Mesenchymal stem cell (in vitro differentiated cells and primary cell): Measurements from ENCODE around the gene FRMD4A.

Experiments
- DNase-seq: peaks from one replicate; pipeline ENCODE4 v3.0.0-alpha.2; 2013
- H2AFZ ChIP-seq: one replicate; pipeline ENCODE4 v1.6.1; 2013; ENCODE audit warnings: low read depth, mild to moderate bottlenecking, control low read depth, inconsistent platforms, low read length, moderate library complexity
- H2AK5ac ChIP-seq: 2 replicates; pipeline ENCODE4 v1.6.1; 2013; ENCODE audit warnings: low read length, moderate library complexity, mild to moderate bottlenecking, inconsistent platforms; ENCODE audit not compliant: severe bottlenecking
- H2BK120ac ChIP-seq: one replicate; pipeline ENCODE4 v1.6.1; 2013; ENCODE audit warnings: low read depth, mild to moderate bottlenecking, inconsistent platforms, low read length, moderate library complexity
- H2BK12ac ChIP-seq, 2 experiments: one replicate each; pipeline ENCODE4 v1.6.1; 2013; ENCODE audit warnings: inconsistent platforms in 2 of 2, low read length in 2 of 2, mild to moderate bottlenecking in 2 of 2, moderate library complexity in 2 of 2, control low read depth in 1 of 2
- H2BK15ac ChIP-seq: one replicate; pipeline ENCODE4 v1.6.1; 2013; ENCODE audit warnings: mild to moderate bottlenecking, low read depth, inconsistent platforms; ENCODE audit not compliant: poor library complexity, severe bottlenecking
- H2BK5ac ChIP-seq: 2 replicates; pipeline ENCODE4 v1.6.1; 2013; ENCODE audit warnings: low read depth, mild to moderate bottlenecking, low read length, control low read depth, inconsistent platforms; ENCODE audit not compliant: poor library complexity, severe bottlenecking
- H3K14ac ChIP-seq, 2 experiments: one replicate each; pipeline ENCODE4 v1.6.1; 2013; ENCODE audit warnings: inconsistent platforms in 2 of 2, low read length in 2 of 2, control low read depth in 1 of 2, mild to moderate bottlenecking in 1 of 2, moderate library complexity in 1 of 2
- H3K18ac ChIP-seq, 2 experiments: one replicate each; pipeline ENCODE4 v1.6.1; 2013; ENCODE audit warnings: inconsistent platforms in 2 of 2, low read length in 2 of 2, control low read depth in 1 of 2, low read depth in 1 of 2, mild to moderate bottlenecking in 1 of 2
- H3K23ac ChIP-seq, 2 experiments: one replicate each; pipeline ENCODE4 v1.6.1; 2013; ENCODE audit warnings: inconsistent platforms in 2 of 2, low read length in 2 of 2, mild to moderate bottlenecking in 2 of 2, moderate library complexity in 2 of 2, control low read depth in 1 of 2
- H3K27ac ChIP-seq: 2 replicates; pipeline ENCODE4 v1.5.1; 2013; ENCODE audit warnings: mild to moderate bottlenecking, moderate library complexity, low read length, control low read depth, inconsistent platforms; ENCODE audit not compliant: poor library complexity, severe bottlenecking
- H3K27me3 ChIP-seq, 2 experiments: 2 replicates each; pipeline versions ENCODE4 v1.6.1 to v1.7.0; 2013; ENCODE audit warnings: low read length in 2 of 2, mild to moderate bottlenecking in 2 of 2, moderate library complexity in 2 of 2, control low read depth in 1 of 2, inconsistent platforms in 1 of 2; ENCODE audit not compliant: control insufficient read depth in 1 of 2, insufficient read depth in 1 of 2
- H3K36me3 ChIP-seq, 2 experiments: 2 replicates each; pipeline versions ENCODE4 v1.6.1 to v1.7.0; 2013; ENCODE audit warnings: low read length in 2 of 2, control low read depth in 1 of 2, inconsistent platforms in 1 of 2, low read depth in 1 of 2, mild to moderate bottlenecking in 1 of 2; ENCODE audit not compliant: insufficient read depth in 2 of 2, control insufficient read depth in 1 of 2
- H3K4ac ChIP-seq, 2 experiments: one replicate each; pipeline ENCODE4 v1.6.1; 2013; ENCODE audit warnings: inconsistent platforms in 2 of 2, low read length in 2 of 2, mild to moderate bottlenecking in 2 of 2, moderate library complexity in 2 of 2, control low read depth in 1 of 2, low read depth in 1 of 2
- H3K4me1 ChIP-seq: 2 replicates; pipeline ENCODE4 v1.6.1; 2013; ENCODE audit warnings: low read depth, low read length, control low read depth; ENCODE audit not compliant: control insufficient read depth, insufficient read depth
- H3K4me2 ChIP-seq: 2 replicates; pipeline ENCODE4 v1.6.1; 2013; ENCODE audit warnings: low read length, mild to moderate bottlenecking, inconsistent platforms; ENCODE audit not compliant: poor library complexity, severe bottlenecking
- H3K4me3 ChIP-seq, 2 experiments: 2 replicates each; pipeline versions ENCODE4 v1.5.1 to v1.7.0; 2013; ENCODE audit warnings: low read length in 2 of 2, mild to moderate bottlenecking in 2 of 2, control low read depth in 1 of 2, low read depth in 1 of 2; ENCODE audit not compliant: insufficient read depth in 1 of 2
- H3K79me1 ChIP-seq: replicated peaks from 2 replicates; pipeline ENCODE4 v1.6.1; 2013; ENCODE audit warnings: mild to moderate bottlenecking, control low read depth, low read length, inconsistent platforms; ENCODE audit not compliant: poor library complexity, severe bottlenecking
- H3K9ac ChIP-seq: 2 replicates; pipeline ENCODE4 v1.7.0; 2013; ENCODE audit warnings: mild to moderate bottlenecking, low read length, moderate library complexity
- H3K9me3 ChIP-seq: 2 replicates; pipeline ENCODE4 v1.7.0; 2013; ENCODE audit warnings: mild to moderate bottlenecking, low read length; ENCODE audit not compliant: control insufficient read depth
- H4K8ac ChIP-seq: one replicate; pipeline ENCODE4 v1.6.1; 2013; ENCODE audit warnings: inconsistent platforms, mild to moderate bottlenecking, low read length, moderate library complexity
- H4K91ac ChIP-seq: one replicate; pipeline ENCODE4 v1.6.1; 2013; ENCODE audit warnings: mild to moderate bottlenecking, low read length, inconsistent platforms
- WGBS: methylation state at CpG from one replicate; pipeline ENCODE4 v1.1.7; 2013; ENCODE audit warnings: mixed read lengths; 5-methylcytosine and 5-hydroxymethylcytosine counted together

Gene FRMD4A

GRCh38 chr10:14003517-14004184, 327.1 kb downstream of the FRMD4A start:
- WGBS, result 88% methylated on average over 8 of the region's 9 CpGs
- H4K91ac ChIP-seq, result no peak overlapping the region
- H2BK120ac ChIP-seq, result no peak overlapping the region
- peaks cover 8% of the 10 kb centered on the region for H3K79me1 ChIP-seq
- H3K4me3 ChIP-seq, result no peak overlapping the region
- H3K9ac ChIP-seq, result no peak overlapping the region
- H3K23ac ChIP-seq, result no peak overlapping the region
- H3K18ac ChIP-seq, result no peak overlapping the region
- H3K14ac ChIP-seq, result no peak overlapping the region
- H2BK12ac ChIP-seq, result no peak overlapping the region
- H3K27me3 ChIP-seq, result no peaks in the 10 kb centered on the region
- H4K8ac ChIP-seq, result no peak overlapping the region
- peaks cover 2% of the 10 kb centered on the region for H3K4me1 ChIP-seq
- no peak overlapping the region for H3K4me2 ChIP-seq
- H3K4ac ChIP-seq, result no peak overlapping the region
- no peak for DNase-seq
- H3K27ac ChIP-seq, result no peak overlapping the region
- no peak overlapping the region for H2AK5ac ChIP-seq
- no peaks in the 10 kb centered on the region for H3K9me3 ChIP-seq
- no peak overlapping the region for H2BK15ac ChIP-seq
- peaks cover 0 to 8% of the 10 kb centered on the region in 2 experiments for H3K36me3 ChIP-seq
- H2AFZ ChIP-seq, result no peak overlapping the region
- no peak overlapping the region for H2BK5ac ChIP-seq

GRCh38 chr10:14001298-14002040, 329.3 kb downstream of the FRMD4A start:
- Histone ChIP-seq H2BK15ac (no peak overlapping the region), H2AK5ac (no peak overlapping the region), H4K8ac (no peak overlapping the region), H3K4me3 (no peak overlapping the region), H2BK12ac (no peak overlapping the region), H3K79me1 (peaks cover 6% of the 10 kb centered on the region), H2BK120ac (no peak overlapping the region), H3K9me3 (no peaks in the 10 kb centered on the region), H2AFZ (no peak overlapping the region), H3K27me3 (no peaks in the 10 kb centered on the region), H3K14ac (no peak overlapping the region), H3K4me1 (no peaks in the 10 kb centered on the region), H3K36me3 (peaks cover 0 to 8% of the 10 kb centered on the region in 2 experiments), H3K9ac (no peak overlapping the region), H3K4ac (no peak overlapping the region), H3K23ac (no peak overlapping the region), H2BK5ac (no peak overlapping the region), H3K4me2 (no peak overlapping the region), H3K27ac (no peak overlapping the region), H3K18ac (no peak overlapping the region), H4K91ac (no peak overlapping the region)
- DNase-seq, result no peak
- WGBS, result 90% methylated on average over 10 of the region's 10 CpGs

- H2BK15ac ChIP-seq, result no peak overlapping the region
- H3K27me3 ChIP-seq, result no peaks in the 10 kb centered on the region
- H2BK120ac ChIP-seq, result no peak overlapping the region
- H2BK12ac ChIP-seq, result no peak overlapping the region
- H3K36me3 ChIP-seq, result peaks cover 0 to 8% of the 10 kb centered on the region in 2 experiments
- H3K4ac ChIP-seq, result no peak overlapping the region
- H3K4me2 ChIP-seq, result no peak overlapping the region
- H4K91ac ChIP-seq, result no peak overlapping the region
- WGBS, result 93% methylated on average over 5 of the region's 5 CpGs
- H3K4me1 ChIP-seq, result no peaks in the 10 kb centered on the region
- no peak overlapping the region for H3K23ac ChIP-seq
- no peak overlapping the region for H3K4me3 ChIP-seq
- no peaks in the 10 kb centered on the region for H3K9me3 ChIP-seq
- no peaks in the 10 kb centered on the region for H3K79me1 ChIP-seq
- no peak overlapping the region for H3K14ac ChIP-seq
- no peak overlapping the region for H2AK5ac ChIP-seq
- H3K27ac ChIP-seq, result no peak overlapping the region
- no peak overlapping the region for H2BK5ac ChIP-seq
- no peak overlapping the region for H3K18ac ChIP-seq
- no peak overlapping the region for H3K9ac ChIP-seq
- H2AFZ ChIP-seq, result no peak overlapping the region
- no peak for DNase-seq
- no peak overlapping the region for H4K8ac ChIP-seq
Observed at GRCh38 chr10:13998163-13998835, 332.4 kb downstream of the FRMD4A start.

GRCh38 chr10:13997650-13998049, 333.1 kb downstream of the FRMD4A start:
- Histone ChIP-seq H2BK12ac (no peak overlapping the region), H3K9ac (no peak overlapping the region), H2BK5ac (no peak overlapping the region), H3K4me3 (no peak overlapping the region), H4K91ac (no peak overlapping the region), H2BK15ac (no peak overlapping the region), H3K4me2 (no peak overlapping the region), H3K23ac (no peak overlapping the region), H4K8ac (no peak overlapping the region), H2AFZ (no peak overlapping the region), H3K27ac (no peak overlapping the region), H3K9me3 (no peaks in the 10 kb centered on the region), H3K27me3 (no peaks in the 10 kb centered on the region), H3K79me1 (no peaks in the 10 kb centered on the region), H3K18ac (no peak overlapping the region), H3K4me1 (no peaks in the 10 kb centered on the region), H2BK120ac (no peak overlapping the region), H3K14ac (no peak overlapping the region), H2AK5ac (no peak overlapping the region), H3K36me3 (peaks cover 0 to 2% of the 10 kb centered on the region in 2 experiments), H3K4ac (no peak overlapping the region)
- DNase-seq, result no peak
- 81% methylated on average over 2 of the region's 2 CpGs for WGBS
